ENCODE measurements around the gene ALS2CL.

GRCh38 chr3:46634856-46635255, 58.6 kb downstream of the ALS2CL start:
- no peak for TF ChIP-seq POLR2A (IDR thresholded peaks at IDR 0.05)
- TF ChIP-seq CTCF (IDR thresholded peaks at IDR 0.05) = no peak
- no peak for TF ChIP-seq EP300 (IDR thresholded peaks at IDR 0.05)
